HG03571 (cell line): Measurements from ENCODE around the gene NT5C3B.
"Not testable (repeated sequence)": the region's sequence is repeated elsewhere in the genome, so short reads cannot be mapped to it uniquely, and the experiment has no call there.

Source experiments
- ATAC-seq: cut with Tn5 transposase; IDR thresholded peaks from one replicate; pipeline ENCODE4 v1.9.1; 2021; ENCODE audit not compliant: unreplicated experiment

The NT5C3B gene

DNA sequence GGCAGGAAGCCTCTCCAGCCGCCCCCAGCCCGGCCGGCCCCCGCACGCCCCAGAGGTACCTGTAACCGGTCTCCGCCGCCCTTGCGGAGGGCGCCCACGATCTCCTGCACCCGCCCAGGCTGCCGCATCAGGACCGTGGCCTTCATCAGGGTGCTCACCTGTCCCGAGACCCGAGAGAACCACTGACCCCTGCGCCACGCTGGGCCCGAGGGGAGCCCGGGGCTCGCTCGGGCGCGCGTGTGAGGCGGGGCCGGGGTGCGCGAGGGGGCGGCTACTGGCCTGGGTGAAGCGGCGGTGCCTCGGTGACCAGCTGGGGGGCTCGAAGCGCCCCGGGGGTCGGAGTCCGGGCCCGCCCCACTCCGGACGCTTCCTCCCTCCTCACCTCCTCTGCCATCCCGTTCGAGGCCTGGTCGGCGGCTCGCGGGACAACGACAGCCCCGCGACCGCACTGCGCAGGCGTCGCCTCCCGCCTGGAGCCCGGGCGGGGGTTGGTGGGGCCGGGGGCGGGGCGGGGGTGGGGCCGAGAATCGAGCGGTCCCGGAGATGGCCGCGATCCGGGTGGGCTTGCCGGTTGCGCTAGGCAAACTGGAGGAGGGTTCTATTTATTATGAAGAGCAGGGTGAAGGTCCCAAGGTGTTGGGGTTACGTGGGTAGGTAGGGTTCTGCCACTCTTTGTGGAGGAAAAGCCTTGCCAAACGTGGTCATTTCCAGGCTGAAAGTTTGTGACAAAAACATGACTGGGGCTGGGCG, at the start of gene NT5C3B:
Gene NT5C3B, minus strand, starts transcription at position 433 of the 750 bp plus-strand sequence. Its CDS starts 39 bp downstream, at position 394.
- ATAC-seq = peak; percentile 47

- ATAC-seq = no peak
Observed at GRCh38 chr17:41885733-41886132, 49.7 kb upstream of the NT5C3B start.

- ATAC-seq = no peak
Observed at GRCh38 chr17:41882756-41883155, 46.7 kb upstream of the NT5C3B start.

DNA sequence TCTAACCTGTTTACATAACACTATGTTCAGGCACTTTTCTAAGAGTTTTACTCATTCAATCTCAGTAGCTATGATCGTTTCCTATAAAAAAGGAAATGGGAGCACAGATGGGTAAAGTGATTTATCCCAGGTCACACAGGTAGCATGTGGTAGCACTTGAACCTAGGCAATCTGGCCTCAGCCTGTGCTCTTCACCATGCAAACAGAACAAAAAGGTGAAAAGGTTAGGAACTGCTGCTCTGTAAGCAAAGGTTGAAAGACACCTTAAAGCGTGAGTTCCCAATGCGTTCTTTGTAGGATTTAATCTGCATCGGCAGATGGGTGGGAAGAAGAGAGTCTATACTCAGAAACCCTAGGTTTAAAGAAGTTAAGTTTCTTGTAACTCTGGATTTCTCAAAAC, 44.1 kb upstream of the NT5C3B start:
- ATAC-seq = no peak

DNA sequence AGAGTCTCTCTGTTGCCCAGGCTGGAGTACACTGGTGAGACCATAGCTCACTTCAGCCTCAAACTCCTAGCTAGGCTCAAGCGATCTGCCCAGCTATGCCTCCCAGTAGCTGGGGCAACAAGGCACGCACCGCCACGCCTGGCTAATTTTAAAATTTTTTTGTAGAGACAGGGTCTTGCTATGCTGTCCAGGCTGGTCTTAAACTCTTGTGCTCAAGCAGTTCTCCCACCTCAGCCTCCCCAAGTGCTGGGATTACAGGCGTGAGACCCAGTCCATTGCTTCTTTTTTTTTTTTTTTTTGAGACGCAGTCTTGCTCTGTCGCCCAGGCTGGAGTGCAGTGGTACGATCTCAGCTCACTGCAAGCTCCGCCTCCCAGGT, 38.2 kb upstream of the NT5C3B start:
- not testable (repeated sequence) for ATAC-seq

GRCh38 chr17:41873559-41874292, 37.7 kb upstream of the NT5C3B start:
- no peak for ATAC-seq

GRCh38 chr17:41871789-41872188, 35.8 kb upstream of the NT5C3B start:
- ATAC-seq = no peak

DNA sequence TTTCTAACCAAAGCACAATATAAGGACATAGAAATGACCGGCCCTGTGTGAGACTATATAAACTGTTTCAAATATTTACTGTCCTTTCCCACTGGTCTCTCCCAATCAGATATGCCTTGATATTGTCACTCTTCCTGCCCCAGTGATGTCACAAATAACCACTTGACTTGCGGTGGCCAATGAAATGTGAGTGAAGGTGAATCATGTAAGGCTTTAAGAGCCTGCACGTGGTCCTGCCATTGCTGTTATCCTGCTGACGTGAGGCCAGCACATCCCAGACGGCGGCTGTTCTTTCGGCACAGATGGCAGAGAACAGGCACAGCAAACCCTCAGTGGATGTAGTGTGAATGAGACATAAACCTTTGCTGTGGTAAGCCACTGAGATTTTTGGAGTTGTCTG, 34.6 kb upstream of the NT5C3B start:
- no peak for ATAC-seq

DNA sequence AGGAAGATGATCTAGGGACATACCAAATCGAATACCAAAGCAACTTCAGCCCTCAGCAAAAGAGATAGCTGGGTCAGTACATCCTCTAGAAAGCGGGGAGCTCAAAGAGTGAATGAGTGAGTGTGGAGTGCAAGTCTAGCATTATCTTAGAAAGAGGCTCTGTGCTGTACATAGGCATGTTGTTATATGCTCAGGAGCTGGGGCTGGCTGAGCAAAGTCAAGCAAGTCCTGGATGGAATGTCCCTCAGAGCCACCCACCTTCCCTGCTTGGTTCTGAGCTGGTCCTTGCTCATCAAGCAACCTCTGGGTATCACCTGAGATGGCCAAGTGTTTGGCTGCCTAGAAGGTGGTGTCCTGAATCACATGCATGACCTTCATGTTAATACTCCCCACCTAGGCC, 34.1 kb upstream of the NT5C3B start:
- no peak for ATAC-seq

- no peak for ATAC-seq
Observed at GRCh38 chr17:41869426-41869825, 33.4 kb upstream of the NT5C3B start.

DNA sequence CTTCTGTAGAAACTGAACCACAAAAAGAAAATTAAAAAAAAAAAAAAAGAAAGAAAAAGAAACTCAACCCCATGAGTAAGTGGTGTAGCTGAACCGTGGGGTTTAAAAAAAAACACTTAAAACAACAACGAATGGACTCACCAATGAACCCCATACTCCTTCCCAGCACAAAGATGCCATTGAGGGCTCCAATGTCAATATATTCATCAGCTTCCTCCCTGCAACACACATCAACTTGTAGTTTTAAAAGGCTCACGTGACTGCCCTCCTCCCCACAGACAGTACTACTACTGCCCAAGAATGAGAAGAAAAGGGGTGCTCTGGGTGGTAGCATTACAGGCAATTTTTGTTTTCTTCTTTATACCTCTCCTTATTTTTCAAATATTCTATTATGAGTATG, 32.5 kb upstream of the NT5C3B start:
- ATAC-seq = no peak

DNA sequence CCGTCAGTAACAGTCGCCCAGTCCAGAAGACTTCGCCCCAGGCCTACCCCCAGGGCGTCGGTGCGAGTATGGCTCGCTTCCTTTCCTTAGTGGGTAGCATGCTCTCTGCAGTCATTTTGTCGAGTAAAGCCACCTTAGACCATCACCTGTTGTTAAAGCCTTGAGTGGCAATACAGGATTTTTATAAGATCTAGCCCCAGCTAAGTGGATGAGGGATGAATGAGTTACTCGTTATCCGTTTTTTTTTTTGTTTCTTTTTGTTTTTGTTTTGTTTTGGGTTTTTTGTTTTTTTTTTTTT, 29.5 kb upstream of the NT5C3B start:
- ATAC-seq = no peak

- peak; percentile 88 for ATAC-seq
Observed at GRCh38 chr17:41864836-41865595, 29.0 kb upstream of the NT5C3B start, which contains the start of gene KLHL11. Gene KLHL11 (minus strand): TSS chr17:41865423. CDS start chr17:41865370, 53 bp downstream.

DNA sequence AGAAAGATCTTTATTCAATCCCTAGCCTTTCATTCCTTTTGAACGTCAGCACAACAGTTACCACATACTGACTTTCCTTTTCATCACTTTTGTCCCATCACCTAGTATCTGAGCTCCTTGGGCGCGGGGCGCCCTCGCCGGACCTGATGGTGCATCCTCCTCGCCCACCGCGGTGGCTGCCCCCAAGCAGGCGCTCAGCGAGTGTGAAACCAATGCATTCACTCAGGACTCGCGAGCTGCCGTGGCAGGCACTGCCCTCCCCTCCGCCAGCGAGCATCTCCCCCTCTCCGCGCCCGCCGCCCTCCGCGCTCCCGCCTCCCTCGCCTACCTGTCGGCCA, 28.4 kb upstream of the NT5C3B start:
- no peak for ATAC-seq

DNA sequence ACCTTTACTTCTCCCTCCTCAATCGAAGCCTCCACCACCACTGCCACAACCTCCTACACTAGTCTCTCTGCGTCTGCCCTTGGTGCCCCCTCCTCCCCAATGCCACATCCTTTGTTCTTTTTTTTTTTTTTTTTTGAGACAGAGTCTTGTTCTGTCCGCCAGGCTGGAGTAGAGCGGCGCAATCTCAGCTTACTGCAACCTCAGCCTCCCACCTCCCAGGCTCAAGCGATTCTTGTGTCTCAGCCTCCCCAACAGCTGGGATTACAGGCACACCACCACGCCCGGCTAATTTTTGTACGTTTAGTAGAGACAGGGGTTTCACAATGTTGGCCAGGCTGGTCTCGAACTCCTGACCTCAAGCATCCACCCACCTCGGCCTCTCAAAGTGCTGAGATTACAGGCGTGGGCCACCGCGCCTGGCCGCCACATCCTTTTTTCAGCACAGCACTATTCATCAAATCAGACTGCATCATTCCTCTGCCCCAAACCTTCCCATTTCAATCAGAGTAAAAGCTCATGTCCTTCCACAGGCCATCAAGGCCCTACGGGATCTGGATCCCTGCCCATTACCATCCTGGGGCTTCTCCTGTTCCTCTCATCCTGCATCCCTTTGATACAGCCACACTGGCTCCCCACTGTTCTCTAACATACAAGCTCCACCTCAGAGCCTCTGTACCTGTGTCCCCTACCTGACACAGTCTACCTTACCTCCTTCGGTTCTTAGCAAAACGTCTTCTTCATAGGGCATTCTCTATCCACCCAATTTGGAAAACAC, 27.2 kb upstream of the NT5C3B start:
- ATAC-seq = no peak

- no peak for ATAC-seq
Observed at GRCh38 chr17:41860254-41860931, 24.4 kb upstream of the NT5C3B start.

- not testable (repeated sequence) for ATAC-seq
Observed at GRCh38 chr17:41851382-41851781, 15.3 kb upstream of the NT5C3B start.

DNA sequence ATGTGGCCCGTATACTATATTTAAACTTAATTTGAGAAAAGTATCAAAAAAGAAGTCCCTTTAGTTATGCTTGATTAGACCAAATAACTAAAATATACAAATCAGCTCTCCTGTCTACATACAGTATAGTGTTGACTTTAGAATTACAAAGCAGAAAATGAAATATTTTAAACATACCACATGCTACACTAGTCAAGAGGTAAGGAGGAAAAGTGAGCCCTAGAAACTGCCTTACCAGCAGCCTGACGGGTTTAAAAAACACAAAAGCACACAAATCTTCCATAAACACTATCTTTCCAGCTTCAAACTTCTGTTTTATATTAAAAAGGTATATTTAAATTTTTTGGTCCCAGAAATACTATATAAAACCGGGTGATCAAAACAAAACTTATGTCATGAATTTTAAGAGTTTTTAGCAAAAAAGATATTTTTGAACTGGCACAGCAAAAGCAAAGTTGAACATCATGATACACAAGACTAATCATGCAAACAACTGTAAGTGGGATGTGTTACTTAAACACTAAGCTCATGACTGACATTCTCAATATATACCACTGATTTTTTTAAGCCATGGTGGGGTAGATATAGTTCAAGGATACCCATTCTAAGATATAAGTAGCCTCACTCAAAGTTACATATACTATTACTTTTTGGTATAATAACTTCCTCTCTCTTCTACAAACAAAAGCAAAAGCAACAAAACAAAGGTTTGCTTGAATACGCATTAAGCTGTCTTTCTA, 13.4 kb upstream of the NT5C3B start:
- ATAC-seq = no peak

GRCh38 chr17:41848788-41849187, 12.8 kb upstream of the NT5C3B start:
- ATAC-seq = no peak

DNA sequence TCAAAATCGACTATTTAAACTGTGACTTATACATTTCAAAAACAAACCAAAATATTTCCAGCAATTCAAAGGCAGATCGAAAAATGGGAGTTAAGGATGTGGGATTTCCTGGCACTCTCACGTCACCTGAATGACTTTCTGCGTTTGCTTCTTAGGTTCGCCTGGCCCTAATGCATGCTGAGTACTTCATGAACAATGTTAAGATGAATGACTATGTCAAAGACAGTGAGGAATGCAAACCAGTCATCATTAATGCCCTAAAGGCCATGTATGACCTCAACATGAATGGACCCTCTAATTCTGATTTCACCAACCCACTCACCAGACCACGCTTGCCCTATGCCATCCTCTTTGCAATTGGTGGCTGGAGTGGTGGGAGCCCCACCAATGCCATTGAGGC, 8.9 kb upstream of the NT5C3B start:
- ATAC-seq = no peak
